ENCODE data around the gene SEMG2. TPM values are rescaled to one million over a fixed set of nuclear protein-coding genes. Genes with fewer than 3 reads are reported as not detected.

The SEMG2 gene
- total and polyA plus RNA-seq, 8 donors: not detected

- Histone ChIP-seq H3K27ac (no peak overlapping the region), H3K36me3 (no peaks in the 10 kb centered on the region), H3K9me3 (no peaks in the 10 kb centered on the region), H3K4me3 (no peak overlapping the region), H3K27me3 (no peaks in the 10 kb centered on the region), H3K4me1 (peaks cover 4 to 7% (median 5%) of the 10 kb centered on the region in 3 donors)
- intact Hi-C loops (cut with DNase I): no loop called here
- FAIRE-seq (no peak), ATAC-seq (no peak), DNase-seq (no peak)
- TF ChIP-seq, protein P1, sequence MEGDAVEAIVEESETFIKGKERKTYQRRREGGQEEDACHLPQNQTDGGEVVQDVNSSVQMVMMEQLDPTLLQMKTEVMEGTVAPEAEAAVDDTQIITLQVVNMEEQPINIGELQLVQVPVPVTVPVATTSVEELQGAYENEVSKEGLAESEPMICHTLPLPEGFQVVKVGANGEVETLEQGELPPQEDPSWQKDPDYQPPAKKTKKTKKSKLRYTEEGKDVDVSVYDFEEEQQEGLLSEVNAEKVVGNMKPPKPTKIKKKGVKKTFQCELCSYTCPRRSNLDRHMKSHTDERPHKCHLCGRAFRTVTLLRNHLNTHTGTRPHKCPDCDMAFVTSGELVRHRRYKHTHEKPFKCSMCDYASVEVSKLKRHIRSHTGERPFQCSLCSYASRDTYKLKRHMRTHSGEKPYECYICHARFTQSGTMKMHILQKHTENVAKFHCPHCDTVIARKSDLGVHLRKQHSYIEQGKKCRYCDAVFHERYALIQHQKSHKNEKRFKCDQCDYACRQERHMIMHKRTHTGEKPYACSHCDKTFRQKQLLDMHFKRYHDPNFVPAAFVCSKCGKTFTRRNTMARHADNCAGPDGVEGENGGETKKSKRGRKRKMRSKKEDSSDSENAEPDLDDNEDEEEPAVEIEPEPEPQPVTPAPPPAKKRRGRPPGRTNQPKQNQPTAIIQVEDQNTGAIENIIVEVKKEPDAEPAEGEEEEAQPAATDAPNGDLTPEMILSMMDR (IDR thresholded peaks at IDR 0.05): no peak
- 38 to 39% methylated on average over 2 of the region's 2 CpGs for WGBS, 2 donors
Measured at GRCh38 chr20:45258664-45259063, 37.5 kb downstream of the SEMG2 start.

DNA sequence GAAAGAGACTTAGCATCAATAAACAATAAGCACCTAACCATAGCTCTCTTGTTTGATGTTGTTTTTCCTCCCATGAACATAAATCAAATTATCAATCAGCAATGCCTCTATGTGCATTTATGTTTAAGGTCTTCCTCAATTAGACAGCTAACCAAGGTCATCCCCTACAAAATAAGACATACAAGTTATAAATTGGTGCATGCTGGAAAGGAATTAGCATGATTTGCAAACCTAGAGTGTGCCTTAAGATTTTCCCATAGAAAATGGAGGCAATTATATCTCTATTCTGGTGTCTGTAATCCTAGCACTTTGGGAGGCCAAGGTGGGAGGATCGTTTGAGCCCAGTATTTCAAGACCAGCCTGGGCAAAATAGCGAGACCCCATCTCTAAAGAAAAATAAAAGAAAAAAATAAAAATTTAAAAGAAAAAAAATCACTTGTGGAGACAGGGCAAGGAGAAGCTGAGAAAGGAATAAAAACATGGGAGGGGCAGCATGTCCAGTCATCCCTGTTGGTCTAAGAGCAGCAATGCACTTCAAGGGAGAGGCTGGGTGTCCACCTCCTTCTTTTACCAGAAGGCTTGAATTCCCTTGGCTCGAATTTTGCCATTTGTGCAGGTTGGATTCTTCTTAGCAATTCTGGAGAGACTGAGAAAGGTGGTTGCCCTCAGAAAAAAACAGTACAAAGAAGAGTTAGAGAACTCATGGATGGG lies 42.5 kb downstream of the SEMG2 start:
- no peak for FAIRE-seq
- H3K27ac ChIP-seq: no peak overlapping the region

DNA sequence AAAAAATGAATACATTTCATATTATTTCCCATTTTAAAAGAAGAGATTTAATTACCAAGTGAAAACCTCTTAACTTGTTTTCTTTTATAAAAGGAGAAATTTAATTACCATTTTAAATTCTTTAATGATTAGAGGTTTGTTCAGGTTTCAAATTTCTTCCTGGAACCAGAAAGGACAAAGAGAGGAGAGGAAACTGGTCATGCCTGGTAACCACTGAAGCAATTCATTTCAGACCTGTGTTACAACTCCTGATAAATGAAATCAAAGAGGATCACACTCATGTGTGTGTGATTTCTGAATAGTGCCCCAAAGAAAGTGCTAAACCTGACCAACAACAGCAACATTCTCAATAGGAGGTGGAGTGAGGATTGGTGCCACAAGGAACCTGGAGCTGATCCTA lies 45.8 kb downstream of the SEMG2 start:
- H3K36me3 ChIP-seq: no peaks in the 10 kb centered on the region
- ATAC-seq (no peak), DNase-seq (no peak), FAIRE-seq (no peak)
- no peaks in the 10 kb centered on the region for H3K9me3 ChIP-seq
- H3K27me3 ChIP-seq: no peaks in the 10 kb centered on the region
- no peak overlapping the region for H3K27ac ChIP-seq
- TF ChIP-seq, protein P1 (IDR thresholded peaks at IDR 0.05): no peak
- no peaks in the 10 kb centered on the region for H3K4me1 ChIP-seq
- intact Hi-C loops (cut with DNase I): no loop called here
- H3K4me3 ChIP-seq: no peak overlapping the region

More for the DNA sequence above, 42.5 kb downstream of the SEMG2 start:
- WGBS, 2 donors: 61 to 69% methylated on average over 3 of the region's 3 CpGs
- Histone ChIP-seq H3K4me3 (no peak overlapping the region), H3K9me3 (no peaks in the 10 kb centered on the region), H3K27me3 (no peaks in the 10 kb centered on the region), H3K36me3 (no peaks in the 10 kb centered on the region), H3K4me1 (no peaks in the 10 kb centered on the region)
- TF ChIP-seq, protein P1 (IDR thresholded peaks at IDR 0.05): no peak
- ATAC-seq (no peak), DNase-seq (no peak)
- intact Hi-C loops (cut with DNase I): no loop called here

- Histone ChIP-seq H3K4me3 (no peak overlapping the region), H3K27me3 (no peaks in the 10 kb centered on the region), H3K36me3 (no peaks in the 10 kb centered on the region), H3K4me1 (no peaks in the 10 kb centered on the region), H3K9me3 (no peaks in the 10 kb centered on the region), H3K27ac (no peak overlapping the region)
- ATAC-seq (no peak), DNase-seq (no peak), FAIRE-seq (no peak)
- TF ChIP-seq, protein P1 (IDR thresholded peaks at IDR 0.05): no peak
- intact Hi-C loops (cut with DNase I): no loop called here
- 65 to 71% methylated on average over 3 of the region's 3 CpGs for WGBS, 2 donors
Measured at GRCh38 chr20:45268531-45268930, 47.4 kb downstream of the SEMG2 start.

DNA sequence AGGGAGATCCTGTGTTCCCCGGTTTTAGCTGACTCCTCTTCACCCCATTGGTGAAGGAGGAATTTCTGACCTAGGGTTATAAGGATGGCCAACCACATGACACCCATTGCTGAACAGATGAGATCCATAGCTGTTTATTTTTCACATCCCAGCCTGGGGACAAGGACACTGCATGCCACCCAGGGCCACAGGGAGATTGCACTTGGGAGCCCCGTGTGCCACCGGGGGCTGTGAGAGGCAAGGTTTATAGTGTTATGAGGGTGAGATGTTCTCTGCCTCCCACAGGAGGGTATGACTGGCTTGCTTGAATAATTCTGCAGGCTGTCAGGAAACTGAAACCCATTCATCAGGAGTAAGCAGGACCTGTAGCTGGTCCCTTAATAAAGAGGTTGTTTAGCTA lies 47.9 kb downstream of the SEMG2 start:
- Histone ChIP-seq H3K36me3 (no peaks in the 10 kb centered on the region), H3K4me3 (no peak overlapping the region), H3K27ac (no peak overlapping the region), H3K27me3 (no peaks in the 10 kb centered on the region), H3K9me3 (no peaks in the 10 kb centered on the region), H3K4me1 (no peaks in the 10 kb centered on the region)
- FAIRE-seq (no peak), ATAC-seq (no peak), DNase-seq (no peak)
- WGBS, 2 donors: 67 to 80% methylated on average over 3 of the region's 3 CpGs
- TF ChIP-seq, protein P1 (IDR thresholded peaks at IDR 0.05): no peak
- intact Hi-C loops (cut with DNase I): no loop called here

All from pancreas (tissue), 10 donors.